Mucosa of descending colon (tissue), 3 donors: Measurements from ENCODE around the gene RNASE7. TPM values are rescaled to one million over a fixed set of nuclear protein-coding genes. Genes with fewer than 3 reads are reported as not detected.

ENCODE experiments used
- ATAC-seq: fragments of 200-7000 bp; cut with Tn5 transposase; one replicate; pipeline ENCODE4 v1.9.1; 2020; ENCODE audit warnings: mild to moderate bottlenecking, moderate library complexity
- DNase-seq, 3 donors: peaks; one replicate each; pipeline ENCODE4 v3.0.0-alpha.2; 2020
- H3K36me3 ChIP-seq: fragments of 200-600 bp; one replicate; pipeline ENCODE4 v1.8.0; 2021; ENCODE audit warnings: low read depth, mild to moderate bottlenecking
- H3K4me1 ChIP-seq: fragments of 200-600 bp; one replicate; pipeline ENCODE4 v1.8.0; 2021; ENCODE audit warnings: low read depth, mild to moderate bottlenecking
- H3K4me3 ChIP-seq: fragments of 200-600 bp; one replicate; pipeline ENCODE4 v1.8.0; 2021; ENCODE audit warnings: mild to moderate bottlenecking
- H3K9me3 ChIP-seq: fragments of 200-600 bp; one replicate; pipeline ENCODE4 v1.8.0; 2021; ENCODE audit warnings: mild to moderate bottlenecking
- CTCF ChIP-seq: fragments of 200-600 bp; IDR thresholded peaks from one replicate; pipeline ENCODE4 v1.8.0; 2022; ENCODE audit warnings: antibody characterized with exemption, mild to moderate bottlenecking
- intact Hi-C, 2 donors: fragments of 100-400 bp; cut with DNase I in 1 of 2; cut with micrococcal nuclease in 1 of 2; formaldehyde crosslinking; loops; one replicate each; pipeline versions ENCODE4 v1.11.0 to v1.11.1; 2022; cut with DNase I, micrococcal nuclease
- total RNA-seq, 3 donors: library from RNA; stranded (reverse); fragmentation: NEBNext Ultra II Directional in 2 of 3; extraction: Animal tissue kit (Norgen Biotek cat#: 25700) in 2 of 3; gene quantifications; one replicate each; pipeline versions ENCODE4 v1.2.1 to v1.2.4, GENCODE V29; 2021 to 2023
- donor health status: DM: no; HTN: no; CAD: no; lungs with moderate emphysema.
- donor health status: DM: no; HTN: no; CAD: no.
- donor health status: DM: no; HTN: yes; CAD: no.

The RNASE7 gene
- total RNA-seq, 3 donors from 2014 or later, result 0.19 to 0.32 TPM; not detected in 1

GRCh38 chr14:21069388-21070082 is 27.4 kb downstream of the RNASE7 start:
- no peaks in the 10 kb centered on the region for H3K36me3 ChIP-seq
- ATAC-seq, result no peak
- intact Hi-C loops, result loop anchor here in 1 of 2 donors (2.0 kb wide), 1 partner anchor 35 kb away; no protein-coding TSS in a partner anchor
- no peak for TF ChIP-seq CTCF
- no peaks in the 10 kb centered on the region for H3K9me3 ChIP-seq
- peaks cover 29% of the 10 kb centered on the region for H3K4me1 ChIP-seq
- H3K4me3 ChIP-seq, result peak overlapping the region; percentile 48
- peak in 2 of 3 donors; percentile 40 to 58 for DNase-seq

DNA sequence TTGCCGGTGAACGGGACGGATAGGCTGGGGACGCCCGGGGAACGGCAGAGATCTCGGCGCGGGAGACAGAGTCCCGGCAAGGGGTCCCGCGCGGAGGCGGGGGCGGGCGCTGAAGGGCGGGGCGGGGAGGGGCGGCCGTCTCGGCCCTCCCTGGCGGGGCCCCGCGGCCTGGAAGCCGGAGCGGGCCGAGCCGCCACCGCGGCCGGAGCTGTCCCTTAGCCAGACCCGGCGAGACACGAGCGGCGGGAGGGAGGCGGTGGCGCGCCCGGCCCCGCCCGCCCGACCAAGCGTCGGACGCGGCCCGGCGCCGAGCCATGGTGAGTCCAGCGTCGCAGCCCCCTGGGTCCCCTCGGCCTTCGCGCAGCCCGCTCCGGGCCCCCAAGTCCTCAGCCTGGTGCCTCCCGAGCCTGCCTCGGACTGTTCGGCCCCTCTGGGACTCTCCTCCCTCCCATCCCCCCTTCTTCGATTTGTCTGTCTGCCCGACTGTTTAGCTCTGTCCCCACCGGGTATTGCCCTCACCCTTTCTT is 28.0 kb downstream of the RNASE7 start, which contains the start of gene ARHGEF40:
Gene ARHGEF40 (plus strand): TSS at position 222 of the 527 bp plus-strand sequence. CDS start 93 bp downstream, at position 315.
- TF ChIP-seq CTCF, result no peak
- DNase-seq (peak in 2 of 3 donors; percentile 67 to 80), ATAC-seq (peak; percentile 56)
- H3K9me3 ChIP-seq, result no peaks in the 10 kb centered on the region
- peak within 1 kb of the TSS; percentile 48 for H3K4me3 ChIP-seq
- no peaks in the 10 kb centered on the region for H3K36me3 ChIP-seq
- H3K4me1 ChIP-seq, result peaks cover 29% of the 10 kb centered on the region
- intact Hi-C loops, result no loop called here

DNA sequence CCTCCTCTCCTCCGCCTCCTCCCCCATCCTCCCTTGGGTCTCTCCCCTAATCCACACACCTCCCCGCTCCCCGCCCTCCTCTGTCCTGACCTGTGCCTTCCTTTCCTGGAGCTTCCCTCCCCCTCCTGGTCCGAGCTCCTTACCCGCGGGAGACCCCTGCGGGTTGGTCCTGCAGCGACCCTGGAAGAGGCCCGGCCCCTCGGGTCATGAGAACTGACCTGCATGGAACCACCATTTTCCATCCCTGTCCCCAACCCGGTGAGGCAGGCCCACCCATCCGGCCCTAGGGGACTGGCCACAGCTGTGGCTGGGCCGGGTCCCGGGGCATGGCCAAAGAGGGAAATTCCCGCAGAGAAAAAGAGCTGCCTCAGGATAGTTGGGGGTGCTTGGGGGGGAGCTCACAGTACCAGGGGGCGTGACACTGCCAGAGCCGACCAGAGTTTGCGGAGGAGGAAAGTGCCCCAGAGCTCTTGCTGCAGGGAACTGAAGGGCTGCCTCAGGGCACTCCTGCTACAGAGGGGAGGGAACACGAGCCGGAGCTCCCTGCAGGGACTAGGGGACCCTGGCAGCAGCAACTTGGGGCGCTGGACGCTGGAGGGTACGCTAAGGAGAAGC is 28.6 kb downstream of the RNASE7 start:
- DNase-seq (peak; percentile 78 to 84 (median 79)), ATAC-seq (peak; percentile 50)
- Histone ChIP-seq H3K9me3 (no peaks in the 10 kb centered on the region), H3K4me1 (peaks cover 29% of the 10 kb centered on the region), H3K4me3 (peak overlapping the region; percentile 48), H3K36me3 (no peaks in the 10 kb centered on the region)
- intact Hi-C loops, result no loop called here
- no peak for TF ChIP-seq CTCF

- DNase-seq (peak; percentile 80 to 90 (median 85)), ATAC-seq (peak; percentile 58)
- no peaks in the 10 kb centered on the region for H3K36me3 ChIP-seq
- intact Hi-C loops, result no loop called here
- no peaks in the 10 kb centered on the region for H3K9me3 ChIP-seq
- no peak for TF ChIP-seq CTCF
- H3K4me3 ChIP-seq, result peak overlapping the region; percentile 48
- H3K4me1 ChIP-seq, result peaks cover 29% of the 10 kb centered on the region
Observed at GRCh38 chr14:21071225-21072030, 29.3 kb downstream of the RNASE7 start.

DNA sequence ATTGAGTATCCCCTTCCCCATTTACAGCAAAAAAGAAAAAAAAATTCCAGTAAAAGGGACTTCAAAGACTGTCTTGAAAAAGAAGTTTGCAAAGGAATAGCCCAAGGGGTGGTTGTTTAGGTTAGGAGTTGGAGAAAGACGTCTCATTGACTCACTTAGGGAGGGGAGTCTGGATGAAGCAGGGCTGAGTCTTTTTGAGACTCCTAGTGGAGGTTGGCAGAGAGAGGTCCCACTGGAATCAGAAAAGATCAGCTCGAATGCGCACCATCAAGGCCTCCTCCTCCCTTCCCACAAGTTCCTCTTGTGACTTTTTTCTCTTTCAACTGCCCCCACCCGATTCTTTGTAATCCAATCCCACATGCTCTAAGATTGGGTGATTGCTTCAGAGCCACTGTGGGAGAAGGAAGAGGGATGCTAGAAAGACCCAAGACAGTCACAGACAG is 29.9 kb downstream of the RNASE7 start:
- H3K4me1 ChIP-seq, result peaks cover 29% of the 10 kb centered on the region
- intact Hi-C loops, result no loop called here
- DNase-seq, result peak in 1 of 3 donors; percentile 25
- no peak for TF ChIP-seq CTCF
- no peak overlapping the region for H3K4me3 ChIP-seq
- no peaks in the 10 kb centered on the region for H3K9me3 ChIP-seq
- ATAC-seq, result no peak
- no peaks in the 10 kb centered on the region for H3K36me3 ChIP-seq
